ENCODE results near the gene GRAP2.
A peak's percentile ranks its signal among the peaks of the same experiment; 100 is the strongest.

GRAP2 gene

GRCh38 chr22:39926753-39927152 is 25.9 kb downstream of the GRAP2 start:
- DNase-seq = no peak

- no peak for DNase-seq
These were observed 26.7 kb downstream of the GRAP2 start for GRCh38 chr22:39927544-39927943.

DNA sequence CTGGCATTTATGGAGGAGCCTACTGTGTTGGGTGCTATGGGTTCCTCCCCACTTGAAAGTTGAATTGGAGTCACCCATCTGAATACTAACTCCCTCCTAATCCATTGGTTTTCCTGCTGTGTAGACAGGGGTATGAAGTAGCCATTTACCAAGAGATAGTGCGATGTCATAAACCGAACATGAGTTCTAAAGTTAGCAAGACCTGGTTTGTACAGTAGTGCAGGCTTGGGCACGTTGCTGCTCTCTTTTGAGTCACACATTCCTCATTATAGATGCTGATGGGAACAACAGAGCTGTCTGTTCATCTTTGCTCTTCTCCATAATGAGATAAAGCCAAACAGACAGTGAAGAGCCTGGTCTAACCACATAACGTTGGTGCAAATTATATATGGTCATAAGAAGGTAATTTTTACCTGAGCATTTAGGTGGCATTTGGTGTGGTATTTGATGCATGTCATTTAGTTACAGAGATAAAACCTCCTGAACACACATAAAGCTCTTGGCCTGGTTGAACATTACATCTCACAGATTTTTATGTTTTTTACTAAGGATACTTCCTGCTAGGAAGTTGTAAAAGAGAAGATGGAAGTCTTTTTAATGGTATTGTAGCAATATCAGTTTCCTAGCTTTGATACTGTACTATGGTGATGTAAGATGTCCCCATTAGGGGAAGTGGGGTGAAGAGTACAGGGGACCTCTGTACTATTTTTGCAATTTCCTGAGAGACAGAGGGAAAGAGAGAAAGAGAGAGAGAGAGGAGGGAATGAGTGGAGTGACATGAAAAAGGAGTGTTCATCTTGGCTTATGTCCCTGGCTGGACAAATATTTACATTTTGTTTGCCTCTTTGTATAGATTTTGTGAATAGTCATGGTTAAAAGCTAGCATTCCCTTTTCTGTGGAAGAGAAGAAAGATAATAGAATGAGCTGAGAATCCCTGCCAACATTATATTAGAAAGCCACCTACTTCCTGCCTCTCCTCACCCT is 27.9 kb downstream of the GRAP2 start:
- DNase-seq = no peak

- DNase-seq = no peak
These were observed 30.4 kb downstream of the GRAP2 start for GRCh38 chr22:39931251-39931650.

DNA sequence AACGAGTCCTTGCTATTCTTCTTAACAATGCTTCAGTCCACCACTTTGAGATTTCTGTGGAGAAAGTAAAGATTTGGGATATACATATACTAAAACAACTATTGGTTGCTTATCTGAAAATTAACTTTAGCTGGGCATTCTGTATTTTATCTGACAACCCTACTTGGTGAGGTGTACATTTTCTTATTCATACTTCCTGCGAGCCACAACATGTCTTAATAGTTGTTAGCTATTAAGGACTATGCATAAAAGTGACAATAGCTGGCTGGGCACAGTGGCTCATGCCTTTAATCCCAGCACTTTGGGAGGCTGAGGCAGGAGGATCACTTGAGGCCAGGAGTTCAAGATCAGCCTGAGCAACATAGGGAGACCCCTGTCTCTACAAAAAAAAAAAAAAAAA is 31.3 kb downstream of the GRAP2 start:
- no peak for DNase-seq

GRCh38 chr22:39932918-39933649 is 32.2 kb downstream of the GRAP2 start:
- no peak for DNase-seq

DNA sequence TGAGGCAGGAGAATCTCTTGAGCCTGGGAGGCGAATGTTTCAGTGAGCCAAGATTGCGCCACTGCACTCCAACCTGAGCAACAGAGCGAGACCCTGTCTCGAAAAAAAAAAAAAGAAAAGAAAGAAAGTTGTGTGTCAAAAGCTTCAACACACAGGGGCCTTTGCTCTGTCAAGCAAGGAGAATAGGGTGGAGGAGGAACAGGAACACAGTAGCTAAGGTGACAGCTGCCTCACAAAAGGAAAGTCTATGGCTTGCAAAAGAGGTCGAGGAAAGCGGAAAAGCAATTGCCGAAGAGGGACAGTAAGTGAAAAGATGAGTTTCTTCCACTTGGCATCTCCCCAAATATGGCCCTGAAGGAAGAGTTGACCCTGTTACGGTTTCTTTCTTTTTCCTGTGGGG is 32.9 kb downstream of the GRAP2 start:
- DNase-seq = no peak

DNA sequence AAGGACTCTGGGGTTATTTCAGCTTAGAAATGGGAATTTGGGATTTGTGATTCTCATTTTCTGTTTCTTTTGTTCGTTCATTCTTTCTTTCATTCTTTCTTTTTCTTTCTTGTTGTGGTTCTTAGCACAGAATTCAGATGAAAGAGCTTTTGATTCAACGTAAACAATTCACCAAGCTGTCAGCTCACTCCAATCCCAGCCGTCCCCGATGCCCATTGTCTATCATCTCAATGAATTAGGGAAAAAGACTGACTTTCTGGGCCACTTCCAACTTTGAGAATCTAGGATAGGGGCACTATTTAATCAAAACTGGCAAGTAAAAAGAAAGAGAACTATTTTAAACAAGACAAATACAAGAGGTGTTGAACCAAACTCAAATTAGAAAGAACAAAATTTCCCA is 34.2 kb downstream of the GRAP2 start:
- no peak for DNase-seq

GRCh38 chr22:39935612-39936011 is 34.7 kb downstream of the GRAP2 start:
- no peak for DNase-seq

GRCh38 chr22:39936523-39937145 is 35.8 kb downstream of the GRAP2 start:
- DNase-seq = no peak

GRCh38 chr22:39937906-39938305 is 37.0 kb downstream of the GRAP2 start:
- no peak for DNase-seq

GRCh38 chr22:39938509-39939111 is 37.7 kb downstream of the GRAP2 start:
- no peak for DNase-seq

GRCh38 chr22:39939830-39940229 is 38.9 kb downstream of the GRAP2 start:
- no peak for DNase-seq

DNA sequence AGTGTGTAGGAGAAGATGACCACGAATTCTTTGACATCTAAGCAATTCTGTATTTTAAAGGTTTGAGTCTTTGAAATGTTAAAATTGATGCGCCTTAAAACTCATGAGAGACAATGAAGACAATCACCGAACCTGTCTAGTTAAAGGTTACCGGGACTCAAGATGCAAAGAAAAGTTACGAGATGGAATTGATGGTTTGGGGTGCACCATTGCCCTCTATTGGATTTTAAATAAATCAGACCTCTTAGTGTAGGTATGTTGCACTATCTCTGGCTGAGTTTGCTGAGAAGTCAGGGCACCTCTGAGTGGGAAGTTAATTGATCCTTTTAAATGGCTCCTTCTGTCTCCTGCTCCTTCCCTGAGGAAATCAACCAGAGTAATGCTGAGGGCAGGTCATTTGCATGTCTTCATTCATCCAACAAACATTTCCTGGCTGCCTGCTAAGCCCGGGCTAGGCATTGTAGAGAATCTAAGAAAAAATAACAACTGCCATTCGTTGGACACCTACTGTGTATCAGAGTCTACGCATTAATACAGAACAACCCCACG is 39.9 kb downstream of the GRAP2 start:
- no peak for DNase-seq

- peak; percentile 62 to 88 for DNase-seq
These were observed 40.7 kb downstream of the GRAP2 start for GRCh38 chr22:39941601-39942000.

DNA sequence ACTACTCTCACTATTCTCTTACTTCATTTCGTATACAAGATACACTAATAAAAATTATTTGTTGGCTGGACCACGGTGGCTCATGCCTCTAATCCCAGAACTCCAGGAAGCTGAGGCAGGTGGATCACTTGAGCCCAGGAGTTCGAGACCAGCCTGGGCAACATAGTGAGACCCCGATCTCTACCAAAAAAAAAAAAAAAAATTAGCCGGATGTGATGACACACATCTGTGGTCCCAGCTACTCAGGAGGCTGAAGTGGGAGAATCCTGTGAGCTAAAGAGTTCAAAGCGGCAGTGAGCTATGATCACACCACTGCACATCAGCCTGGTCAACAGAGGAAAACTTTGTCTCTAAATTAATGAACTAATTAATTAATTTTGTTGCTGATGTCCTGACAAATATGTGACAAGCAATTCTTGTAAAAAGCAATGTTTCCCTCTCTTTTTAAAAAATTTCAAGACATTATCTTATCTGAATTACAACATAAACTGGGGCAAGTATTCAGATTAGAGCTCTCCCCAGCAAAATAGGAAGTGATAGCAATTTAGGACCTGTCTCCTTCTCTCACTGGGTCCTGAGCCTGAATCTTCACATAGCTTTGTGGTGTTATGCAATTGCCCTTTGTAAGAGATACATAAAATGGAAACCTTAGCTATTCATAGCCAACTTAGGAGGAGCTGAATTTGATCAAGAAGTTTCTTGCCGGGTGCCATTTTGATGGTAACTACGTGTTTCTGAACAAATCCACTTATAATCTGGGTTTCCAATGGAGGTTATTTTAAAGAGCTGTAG is 41.8 kb downstream of the GRAP2 start:
- no peak for DNase-seq

- DNase-seq = peak in 1 of 2 experiments; percentile 8
These were observed 42.5 kb downstream of the GRAP2 start for GRCh38 chr22:39943337-39943736.

DNA sequence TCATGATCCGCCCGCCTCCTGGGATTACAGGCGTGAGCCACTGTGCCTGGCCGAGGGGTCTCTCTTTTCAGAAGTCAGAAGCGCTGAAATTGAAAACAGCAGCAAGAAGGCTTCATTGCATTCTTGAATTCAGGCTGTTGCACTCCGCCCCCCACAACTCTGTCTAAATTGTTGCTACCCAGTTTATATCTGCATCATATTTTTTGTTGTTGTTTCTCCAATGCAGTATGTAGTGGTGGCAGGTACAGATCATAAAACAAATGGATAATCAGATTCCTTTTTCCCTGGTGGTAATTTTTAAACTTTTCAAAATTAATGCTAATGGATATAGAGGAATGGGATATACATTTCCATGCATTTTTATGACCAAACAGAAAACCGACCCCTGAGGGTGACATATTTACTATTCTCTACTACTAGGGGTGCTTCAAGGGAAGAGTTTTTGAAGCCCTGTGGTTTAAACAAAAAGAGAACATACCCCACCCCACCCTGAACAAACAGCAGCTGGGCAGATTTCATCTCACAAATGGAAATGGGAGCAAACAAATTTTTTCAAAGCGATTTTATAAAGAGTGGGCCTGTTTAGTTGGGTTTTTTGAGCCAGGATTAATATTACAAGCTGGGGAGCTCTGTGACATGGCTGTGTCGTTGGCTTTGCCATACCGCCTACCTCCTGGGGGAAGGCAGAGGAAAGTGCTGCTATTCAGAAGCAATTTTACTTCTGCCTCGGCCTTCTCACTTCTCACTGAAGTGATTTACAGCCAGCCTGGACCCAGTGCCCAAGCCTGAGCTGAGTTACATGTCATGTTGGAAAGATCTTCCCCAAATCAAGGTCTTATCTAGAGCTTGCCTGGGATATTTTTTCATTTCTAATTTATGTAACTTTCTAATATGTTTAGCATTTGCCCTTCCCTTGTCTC is 43.3 kb downstream of the GRAP2 start:
- DNase-seq = peak in 1 of 2 experiments; percentile 57

- no peak for DNase-seq
These were observed 45.2 kb downstream of the GRAP2 start for GRCh38 chr22:39946126-39946502.

DNA sequence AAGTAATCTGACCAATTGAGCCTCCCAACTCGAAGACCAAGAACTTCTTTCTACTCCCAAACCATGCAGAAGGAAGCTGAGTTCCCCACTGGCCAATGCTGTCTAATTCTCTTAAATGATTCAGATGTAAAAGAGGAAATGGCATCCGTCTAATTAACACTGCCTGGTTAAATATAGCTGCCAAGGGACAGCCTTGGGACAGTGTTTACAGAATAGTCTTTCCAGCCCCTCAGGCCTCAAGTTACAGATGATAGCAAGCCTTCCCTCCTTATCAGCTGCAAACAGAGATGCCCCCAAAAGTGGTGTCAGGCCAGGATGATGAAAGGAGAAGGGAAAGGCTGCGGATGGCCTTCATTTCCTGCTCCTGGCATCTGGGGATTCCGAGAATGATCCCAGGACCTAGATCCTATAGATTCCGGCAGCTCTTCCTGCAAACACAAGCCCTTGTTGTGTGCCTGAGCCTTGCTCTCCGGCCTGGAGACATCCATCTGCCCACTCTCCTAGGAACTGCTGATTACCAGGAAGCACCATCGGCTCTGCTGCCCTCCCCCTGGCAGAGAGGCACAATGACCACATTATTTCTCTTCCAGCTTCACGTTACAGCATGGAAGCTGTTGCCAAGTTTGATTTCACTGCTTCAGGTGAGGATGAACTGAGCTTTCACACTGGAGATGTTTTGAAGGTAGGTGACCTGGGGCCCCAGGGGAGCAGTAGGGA is 45.8 kb downstream of the GRAP2 start:
- peak in 1 of 2 experiments; percentile 51 for DNase-seq
